Fibroblast of villous mesenchyme (primary cell): ENCODE measurements around the gene ALAS1. TPM values are rescaled to one million over a fixed set of nuclear protein-coding genes. Genes with fewer than 3 reads are reported as not detected.

Experiments used
- DNase-seq: peaks from one replicate; pipeline ENCODE4 v3.0.0-alpha.2; 2010; ENCODE audit warnings: low read depth
- H3K4me3 ChIP-seq: 2 replicates; pipeline ENCODE4 v1.5.1; 2011; ENCODE audit warnings: low read depth, mild to moderate bottlenecking, low read length
- CTCF ChIP-seq: IDR thresholded peaks from 2 replicates; pipeline ENCODE4 v1.5.1; 2012; ENCODE audit warnings: low read depth, mild to moderate bottlenecking, low read length; ENCODE audit not compliant: insufficient read depth
- total RNA-seq: library from RNA; depleted of rRNA; stranded (reverse); fragments of >200 nt; gene quantifications from 2 replicates; pipeline ENCODE4 v1.2.3, GENCODE V29; 2012

The ALAS1 gene
- total RNA-seq, 1 donor, result 52.2 TPM

DNA sequence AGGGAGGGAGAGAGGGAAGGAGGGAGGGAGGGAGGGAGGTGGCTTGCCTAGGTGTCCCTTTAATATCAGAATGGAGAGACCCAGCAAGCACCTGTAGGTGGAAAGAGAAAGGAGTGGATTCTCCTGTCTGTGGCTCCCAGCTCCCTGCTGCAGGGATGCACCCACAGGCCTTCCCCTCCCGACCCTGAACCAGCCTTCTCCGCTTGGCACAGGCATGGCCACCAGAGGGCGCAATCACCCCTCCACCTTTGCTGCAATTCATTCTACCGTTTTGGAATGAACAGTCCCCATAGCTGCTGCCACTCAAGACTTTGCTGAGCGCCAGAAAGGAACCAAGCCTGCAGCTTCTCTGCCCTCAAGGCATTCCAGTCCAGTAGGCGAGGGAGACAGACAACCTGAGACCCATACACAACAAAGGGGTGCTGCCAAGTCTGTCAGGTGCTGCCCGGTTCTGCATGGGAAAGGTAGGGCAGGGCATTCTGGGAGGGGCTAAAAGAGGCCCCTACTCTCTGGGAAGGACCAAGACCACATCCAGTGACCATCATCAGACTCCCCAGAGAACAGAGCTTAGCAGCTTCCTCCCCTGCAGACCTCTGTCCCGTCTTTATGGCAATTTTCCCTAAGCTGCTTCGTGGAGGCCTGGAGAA, 22.5 kb downstream of the ALAS1 start:
- TF ChIP-seq CTCF, result peak; percentile 91

DNA sequence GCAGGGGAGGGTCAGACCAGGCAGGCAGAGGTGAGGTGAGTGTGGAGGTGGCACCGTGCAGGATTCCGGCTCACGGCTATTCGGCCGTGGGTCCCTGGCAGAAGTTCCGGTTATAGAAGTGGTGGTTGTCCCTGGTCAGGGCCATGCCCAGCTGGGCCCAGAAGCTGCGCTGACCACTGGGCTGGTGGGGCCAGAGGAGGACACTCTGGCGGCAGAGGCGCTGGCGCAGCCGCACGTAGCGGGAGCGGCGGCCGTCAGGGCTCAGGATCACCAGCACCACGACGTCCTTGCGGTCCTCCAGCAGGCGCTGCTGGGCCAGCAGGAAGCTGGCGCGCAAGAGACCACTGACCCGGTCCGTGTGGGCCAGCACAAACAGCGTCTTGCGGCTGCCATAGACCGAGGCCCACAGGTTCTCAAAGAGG, 23.2 kb downstream of the ALAS1 start:
- DNase-seq, result no peak
- no peak for TF ChIP-seq CTCF
- no peak overlapping the region for H3K4me3 ChIP-seq

More for the DNA sequence above, 22.5 kb downstream of the ALAS1 start:
- H3K4me3 ChIP-seq, result no peak overlapping the region
- peak; percentile 67 for DNase-seq

DNA sequence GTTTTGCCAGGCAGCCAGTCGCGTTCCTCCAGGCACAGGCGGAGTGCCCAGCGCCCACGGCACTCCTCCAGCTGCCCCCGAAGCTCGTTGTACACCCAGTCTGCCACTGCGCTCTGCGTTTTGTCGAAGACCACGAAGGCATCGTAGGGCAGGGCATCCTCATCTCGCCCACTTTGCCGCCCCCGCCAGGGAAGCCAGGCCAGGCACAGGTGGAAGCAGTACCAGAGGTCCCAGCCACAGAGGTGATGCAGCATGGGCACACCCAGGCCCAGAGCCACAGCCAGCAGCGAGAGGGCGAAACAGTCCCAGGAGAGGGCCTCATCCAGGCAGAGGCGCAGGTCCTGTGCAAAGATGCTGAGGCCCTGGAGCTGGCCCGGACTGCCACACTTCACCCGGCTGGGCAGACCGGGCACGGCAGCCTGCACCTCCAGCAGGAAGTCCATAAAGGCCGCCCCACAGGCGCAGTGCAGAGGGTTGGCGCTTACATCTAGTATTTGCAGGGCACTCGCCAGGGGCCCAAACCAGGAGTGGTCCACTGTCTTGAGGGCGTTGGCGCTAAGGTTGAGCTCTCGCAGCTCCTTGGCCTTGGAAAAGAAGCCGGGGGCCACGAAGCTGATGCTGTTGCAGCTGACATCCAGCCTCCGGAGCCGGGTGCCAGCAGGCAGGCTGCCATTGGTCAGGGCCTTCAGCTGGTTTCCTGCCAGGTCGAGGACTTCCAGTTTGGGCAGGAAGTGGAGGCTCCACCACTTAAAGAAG, 23.8 kb downstream of the ALAS1 start:
- no peak for TF ChIP-seq CTCF
- no peak overlapping the region for H3K4me3 ChIP-seq
- no peak for DNase-seq

- no peak for DNase-seq
- H3K4me3 ChIP-seq, result no peak overlapping the region
- no peak for TF ChIP-seq CTCF
Measured at GRCh38 chr3:52222319-52223221, 24.6 kb downstream of the ALAS1 start.

DNA sequence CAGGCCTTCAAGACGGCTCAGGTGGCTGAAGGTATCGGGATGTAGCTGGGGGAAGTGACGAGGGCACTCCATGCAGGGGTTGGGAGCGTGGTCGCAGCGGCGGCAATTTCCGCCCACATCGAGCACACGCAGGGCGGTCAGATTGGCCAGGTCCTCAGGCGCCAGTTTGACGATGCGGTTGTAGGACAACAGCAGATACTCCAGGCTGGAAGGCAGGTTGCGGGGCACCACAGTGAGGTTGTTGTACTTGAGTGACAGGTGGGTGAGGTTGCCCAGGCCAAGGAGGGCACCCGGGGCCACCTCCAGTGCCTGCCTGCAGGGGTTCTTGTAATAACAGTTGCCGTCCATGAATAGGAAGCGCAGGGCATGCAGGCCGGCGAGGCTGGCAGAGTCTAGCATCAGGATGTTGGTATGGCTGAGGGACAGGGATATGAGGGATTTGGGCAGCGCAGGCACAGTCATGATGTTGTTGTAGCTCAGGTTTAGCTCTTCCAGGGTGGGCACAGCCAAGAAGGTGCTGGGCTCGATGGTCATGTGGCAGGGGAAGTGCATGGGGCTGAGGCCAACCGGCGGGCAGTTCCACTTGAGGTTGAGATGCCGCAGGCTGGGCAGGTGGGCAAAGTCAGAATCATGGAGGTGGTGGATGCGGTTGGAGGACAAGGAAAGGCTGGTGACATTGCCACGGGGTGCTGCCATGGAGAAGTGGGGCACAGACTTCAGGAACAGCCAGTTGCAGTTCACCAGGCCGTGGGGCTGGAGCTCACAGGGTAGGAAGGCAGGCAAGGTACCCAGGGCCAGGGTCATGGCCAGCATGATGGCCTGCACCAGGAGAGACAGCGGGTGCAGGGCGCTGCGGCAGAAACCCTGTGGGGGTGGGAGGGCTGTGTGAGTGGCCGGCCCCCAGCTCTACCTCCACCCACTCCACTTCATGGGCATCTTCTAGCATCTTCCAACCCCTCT, 25.8 kb downstream of the ALAS1 start:
- DNase-seq, result no peak
- H3K4me3 ChIP-seq, result no peak overlapping the region
- no peak for TF ChIP-seq CTCF
